Caco-2 (cell line): ENCODE results near the gene DCAF17. TPM values are rescaled to one million over a fixed set of nuclear protein-coding genes. Genes with fewer than 3 reads are reported as not detected.

Source experiments
- BruUV-seq: library from RNA; stranded (reverse); fragments of 400-500 nt; replicated peaks from 2 replicates; lab custom pipeline; 2021; lab: Mats Ljungman, UMichigan
- CTCF ChIA-PET: fragments of 300-600 bp; sonication (Branson Sonifier 250); formaldehyde crosslinking; loops from one replicate; lab custom pipeline; 2022; ENCODE audit warnings: antibody characterized with exemption; lab: Charles Lee
- POLR2A ChIA-PET: fragments of 300-600 bp; sonication (Branson Sonifier 250); formaldehyde crosslinking; loops from one replicate; lab custom pipeline; 2022; ENCODE audit warnings: antibody characterized with exemption; lab: Charles Lee
- DNase-seq, 2 experiments: peaks; one replicate each; pipeline versions ENCODE4 v3.0.0 to v3.0.0-alpha.2; 2020 to 2022
- H3K27me3 ChIP-seq: replicated peaks from 2 replicates; pipeline ENCODE4 v1.6.0; 2011; ENCODE audit warnings: low read length; ENCODE audit not compliant: control insufficient read depth, insufficient read depth
- H3K36me3 ChIP-seq: 2 replicates; pipeline ENCODE4 v1.5.1; 2011; ENCODE audit warnings: low read length; ENCODE audit not compliant: control insufficient read depth, insufficient read depth
- H3K4me1 ChIP-seq: fragments of 250-450 bp; sonication (Bioruptor Pico); 2 replicates; pipeline ENCODE4 v1.5.1; 2020; ENCODE audit warnings: mild to moderate bottlenecking
- H3K4me3 ChIP-seq: 2 replicates; pipeline ENCODE4 v1.5.1; 2011; ENCODE audit warnings: low read depth, mild to moderate bottlenecking, control low read depth, low read length
- H3K9me3 ChIP-seq: fragments of 250-450 bp; sonication (Bioruptor Pico); 2 replicates; pipeline ENCODE4 v1.5.1; 2020; ENCODE audit warnings: mild to moderate bottlenecking, moderate library complexity
- H3K27ac Mint-ChIP-seq: one replicate; pipeline ENCODE4 v1.8.0; 2022; ENCODE audit warnings: mixed read lengths; ENCODE audit not compliant: unreplicated experiment
- H3K27me3 Mint-ChIP-seq: one replicate; pipeline ENCODE4 v1.8.0; 2022; ENCODE audit warnings: mixed read lengths; ENCODE audit not compliant: insufficient read depth, unreplicated experiment
- H3K36me3 Mint-ChIP-seq: one replicate; pipeline ENCODE4 v1.8.0; 2022; ENCODE audit warnings: mild to moderate bottlenecking, mixed read lengths; ENCODE audit not compliant: insufficient read depth, unreplicated experiment
- H3K4me1 Mint-ChIP-seq: one replicate; pipeline ENCODE4 v1.8.0; 2022; ENCODE audit warnings: low read depth, mixed read lengths; ENCODE audit not compliant: unreplicated experiment
- H3K4me3 Mint-ChIP-seq: one replicate; pipeline ENCODE4 v1.8.0; 2022; ENCODE audit warnings: mild to moderate bottlenecking, moderate library complexity, mixed read lengths; ENCODE audit not compliant: unreplicated experiment
- H3K9me3 Mint-ChIP-seq: one replicate; pipeline ENCODE4 v1.8.0; 2022; ENCODE audit warnings: mixed read lengths; ENCODE audit not compliant: unreplicated experiment
- intact Hi-C: fragments of 100-400 bp; cut with micrococcal nuclease; formaldehyde crosslinking; loops from one replicate; pipeline ENCODE4 v1.10.0; 2022; ENCODE audit not compliant: unreplicated experiment
- total RNA-seq: library from RNA; stranded (reverse); gene quantifications from 2 replicates; pipeline ENCODE4 v1.2.3, GENCODE V29; 2022
- TF ChIP-seq, protein P1 (sequence below), 2 experiments: fragments of 200-600 bp in 1 of 2; IDR thresholded peaks; 1 replicate in 1 of 2; 2 replicates in 1 of 2; pipeline versions ENCODE4 v1.5.1 to v1.8.0; 2011 to 2022; ENCODE audit warnings: antibody characterized with exemption in 1 of 2, control low read depth in 1 of 2, inconsistent platforms in 1 of 2, low read depth in 1 of 2, low read length in 1 of 2, mild to moderate bottlenecking in 1 of 2, moderate library complexity in 1 of 2; ENCODE audit not compliant: insufficient read depth in 1 of 2, severe bottlenecking in 1 of 2, unreplicated experiment in 1 of 2

DCAF17 gene
- total RNA-seq, 1 experiment from 2014 or later, result 22.7 TPM

DNA sequence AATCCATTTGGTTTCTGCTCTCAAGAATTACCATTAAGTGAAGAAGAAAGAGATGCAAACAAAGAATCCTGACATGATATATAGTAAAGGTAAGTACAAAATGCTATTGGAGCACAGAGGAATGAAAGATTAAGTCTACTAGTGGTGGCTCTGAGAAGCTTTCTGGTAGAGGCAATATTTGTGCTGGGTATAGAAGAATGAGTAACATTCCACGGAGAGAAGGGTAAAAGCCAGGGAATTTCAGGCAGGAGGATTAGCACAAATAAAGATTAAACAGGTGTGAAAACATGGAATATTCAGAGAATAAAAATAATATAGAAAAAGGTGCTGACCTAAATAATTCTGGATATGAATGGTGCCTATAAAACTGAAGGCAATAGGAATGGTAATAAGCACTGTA, 32.1 kb upstream of the DCAF17 start:
- H3K9me3 Mint-ChIP-seq, result peaks cover 10% of the 10 kb centered on the region

DNA sequence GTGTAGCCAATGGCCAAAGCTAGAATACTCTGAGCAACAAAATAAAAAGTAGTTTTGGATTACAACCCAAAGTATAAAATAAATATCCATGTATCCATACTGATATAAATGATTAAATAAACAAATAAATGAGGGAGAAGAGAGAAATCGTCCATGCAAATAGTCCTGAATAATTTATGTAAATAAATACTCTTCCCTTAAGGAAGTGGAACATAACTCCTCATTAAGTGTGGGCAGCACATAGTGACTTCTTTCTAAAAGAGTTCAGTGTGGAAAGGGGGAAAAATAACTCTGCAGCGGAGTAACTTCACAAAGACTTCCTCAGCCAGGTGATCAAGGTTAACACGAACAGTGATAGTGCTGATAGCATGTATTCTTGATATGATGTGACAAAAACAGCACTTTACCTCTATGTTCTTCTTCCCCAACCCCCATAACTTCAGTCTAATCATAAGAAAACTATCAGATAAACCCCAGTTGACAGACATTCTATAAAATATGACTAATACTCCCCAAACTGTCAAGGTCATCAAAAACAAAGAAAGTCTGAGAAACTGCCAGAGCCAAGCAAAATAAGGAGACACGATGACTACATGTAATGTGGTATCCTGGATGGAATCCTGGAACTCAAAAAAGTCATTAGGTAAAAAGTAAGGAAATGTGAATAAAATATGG, 31.0 kb upstream of the DCAF17 start:
- H3K36me3 ChIP-seq, result no peaks in the 10 kb centered on the region; the same call in 1 of the 2 replicates
- no peak for DNase-seq
- H3K4me3 ChIP-seq, result no peak overlapping the region
- H3K4me1 ChIP-seq, result no peaks in the 10 kb centered on the region
- no TSS peak for BruUV-seq
- TF ChIP-seq, protein P1, sequence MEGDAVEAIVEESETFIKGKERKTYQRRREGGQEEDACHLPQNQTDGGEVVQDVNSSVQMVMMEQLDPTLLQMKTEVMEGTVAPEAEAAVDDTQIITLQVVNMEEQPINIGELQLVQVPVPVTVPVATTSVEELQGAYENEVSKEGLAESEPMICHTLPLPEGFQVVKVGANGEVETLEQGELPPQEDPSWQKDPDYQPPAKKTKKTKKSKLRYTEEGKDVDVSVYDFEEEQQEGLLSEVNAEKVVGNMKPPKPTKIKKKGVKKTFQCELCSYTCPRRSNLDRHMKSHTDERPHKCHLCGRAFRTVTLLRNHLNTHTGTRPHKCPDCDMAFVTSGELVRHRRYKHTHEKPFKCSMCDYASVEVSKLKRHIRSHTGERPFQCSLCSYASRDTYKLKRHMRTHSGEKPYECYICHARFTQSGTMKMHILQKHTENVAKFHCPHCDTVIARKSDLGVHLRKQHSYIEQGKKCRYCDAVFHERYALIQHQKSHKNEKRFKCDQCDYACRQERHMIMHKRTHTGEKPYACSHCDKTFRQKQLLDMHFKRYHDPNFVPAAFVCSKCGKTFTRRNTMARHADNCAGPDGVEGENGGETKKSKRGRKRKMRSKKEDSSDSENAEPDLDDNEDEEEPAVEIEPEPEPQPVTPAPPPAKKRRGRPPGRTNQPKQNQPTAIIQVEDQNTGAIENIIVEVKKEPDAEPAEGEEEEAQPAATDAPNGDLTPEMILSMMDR (IDR thresholded peaks at IDR 0.05; ENCODE audit: insufficient read depth in 1 of 2, low read depth in 1 of 2, low read length in 1 of 2, severe bottlenecking in 1 of 2, unreplicated experiment in 1 of 2), result no peak
- no peak overlapping the region for H3K27ac Mint-ChIP-seq
- CTCF ChIA-PET, result no interaction called here
- no peak overlapping the region for H3K4me3 Mint-ChIP-seq
- intact Hi-C loops, result no loop called here
- H3K27me3 ChIP-seq, result no peaks in the 10 kb centered on the region
- POLR2A ChIA-PET, result no interaction called here
- no peaks in the 10 kb centered on the region for H3K27me3 Mint-ChIP-seq
- no peaks in the 10 kb centered on the region for H3K4me1 Mint-ChIP-seq
- no peaks in the 10 kb centered on the region for H3K36me3 Mint-ChIP-seq
- H3K9me3 ChIP-seq, result no peaks in the 10 kb centered on the region
- peaks cover 10% of the 10 kb centered on the region for H3K9me3 Mint-ChIP-seq

More for the DNA sequence above, 32.1 kb upstream of the DCAF17 start:
- H3K36me3 Mint-ChIP-seq, result no peaks in the 10 kb centered on the region
- DNase-seq, result no peak
- H3K4me1 ChIP-seq, result no peaks in the 10 kb centered on the region
- H3K4me3 ChIP-seq, result no peak overlapping the region
- intact Hi-C loops, result no loop called here
- no peaks in the 10 kb centered on the region for H3K9me3 ChIP-seq
- no TSS peak for BruUV-seq
- TF ChIP-seq, protein P1 (IDR thresholded peaks at IDR 0.05; ENCODE audit: insufficient read depth in 1 of 2, low read depth in 1 of 2, low read length in 1 of 2, severe bottlenecking in 1 of 2, unreplicated experiment in 1 of 2), result no peak
- ChIA-PET POLR2A (no interaction called here), CTCF (no interaction called here)
- no peak overlapping the region for H3K27ac Mint-ChIP-seq
- no peak overlapping the region for H3K4me3 Mint-ChIP-seq
- no peaks in the 10 kb centered on the region for H3K27me3 Mint-ChIP-seq
- H3K36me3 ChIP-seq, result no peaks in the 10 kb centered on the region; the same call in 1 of the 2 replicates
- H3K27me3 ChIP-seq, result no peaks in the 10 kb centered on the region
- no peaks in the 10 kb centered on the region for H3K4me1 Mint-ChIP-seq

DNA sequence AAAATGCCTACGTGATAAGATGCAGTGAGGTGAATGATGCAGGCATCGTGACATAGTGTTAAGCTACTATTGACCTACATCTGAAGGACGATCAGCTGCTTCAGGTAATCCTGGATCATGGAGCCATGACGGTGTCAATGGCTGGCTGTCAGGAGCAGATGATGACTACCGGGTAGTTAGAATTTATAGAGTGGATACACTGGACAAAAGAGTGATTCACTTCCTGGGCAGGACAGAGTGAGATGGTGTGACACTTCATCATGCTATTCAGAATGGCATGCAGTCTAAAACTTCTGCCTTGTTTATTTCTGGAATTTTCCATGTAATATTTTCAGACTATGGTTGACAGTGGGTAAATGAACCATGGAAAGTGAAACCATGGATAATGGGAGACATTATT, 29.8 kb upstream of the DCAF17 start:
- ChIA-PET CTCF (no interaction called here), POLR2A (no interaction called here)
- H3K9me3 Mint-ChIP-seq, result peaks cover 10% of the 10 kb centered on the region
- no peaks in the 10 kb centered on the region for H3K4me1 ChIP-seq
- no peak overlapping the region for H3K4me3 Mint-ChIP-seq
- no peaks in the 10 kb centered on the region for H3K27me3 ChIP-seq
- no peaks in the 10 kb centered on the region for H3K27me3 Mint-ChIP-seq
- no TSS peak for BruUV-seq
- H3K36me3 Mint-ChIP-seq, result no peaks in the 10 kb centered on the region
- no peaks in the 10 kb centered on the region; the same call in 1 of the 2 replicates for H3K36me3 ChIP-seq
- intact Hi-C loops, result no loop called here
- no peaks in the 10 kb centered on the region for H3K4me1 Mint-ChIP-seq
- no peak for DNase-seq
- TF ChIP-seq, protein P1 (IDR thresholded peaks at IDR 0.05; ENCODE audit: insufficient read depth in 1 of 2, low read depth in 1 of 2, low read length in 1 of 2, severe bottlenecking in 1 of 2, unreplicated experiment in 1 of 2), result no peak
- H3K27ac Mint-ChIP-seq, result no peak overlapping the region
- H3K4me3 ChIP-seq, result no peak overlapping the region
- H3K9me3 ChIP-seq, result no peaks in the 10 kb centered on the region
